GM21717 (cell line): ENCODE results near the gene APBA2.

Experiments used
- ATAC-seq: cut with Tn5 transposase; IDR thresholded peaks from one replicate; pipeline ENCODE4 v1.9.1; 2021; ENCODE audit warnings: mild to moderate bottlenecking, moderate library complexity; ENCODE audit not compliant: unreplicated experiment

The APBA2 gene

GRCh38 chr15:29053661-29054131 is 167.9 kb downstream of the APBA2 start:
- ATAC-seq, result no peak

- ATAC-seq, result no peak
Measured at GRCh38 chr15:29054171-29055045, 168.6 kb downstream of the APBA2 start.

- no peak for ATAC-seq
Measured at GRCh38 chr15:29055876-29056275, 170.1 kb downstream of the APBA2 start.

GRCh38 chr15:29056839-29057450 is 171.2 kb downstream of the APBA2 start:
- ATAC-seq, result no peak

GRCh38 chr15:29057856-29058255 is 172.1 kb downstream of the APBA2 start:
- no peak for ATAC-seq

GRCh38 chr15:29058903-29059539 is 173.2 kb downstream of the APBA2 start:
- ATAC-seq, result no peak

- ATAC-seq, result no peak
Measured at GRCh38 chr15:29059871-29060640, 174.3 kb downstream of the APBA2 start.

- ATAC-seq, result no peak
Measured at GRCh38 chr15:29061746-29062145, 176.0 kb downstream of the APBA2 start.

GRCh38 chr15:29062179-29062591 is 176.4 kb downstream of the APBA2 start:
- ATAC-seq, result no peak

- ATAC-seq, result no peak
Measured at GRCh38 chr15:29062626-29063025, 176.9 kb downstream of the APBA2 start.

GRCh38 chr15:29063646-29064045 is 177.9 kb downstream of the APBA2 start:
- no peak for ATAC-seq

- ATAC-seq, result no peak
Measured at GRCh38 chr15:29064290-29064689, 178.5 kb downstream of the APBA2 start.

GRCh38 chr15:29064731-29065130 is 179.0 kb downstream of the APBA2 start:
- no peak for ATAC-seq

GRCh38 chr15:29065571-29065970 is 179.8 kb downstream of the APBA2 start:
- ATAC-seq, result no peak

- ATAC-seq, result no peak
Measured at GRCh38 chr15:29066310-29066709, 180.5 kb downstream of the APBA2 start.

- no peak for ATAC-seq
Measured at GRCh38 chr15:29066838-29067237, 181.1 kb downstream of the APBA2 start.

GRCh38 chr15:29067949-29068348 is 182.2 kb downstream of the APBA2 start:
- ATAC-seq, result no peak

GRCh38 chr15:29070471-29071231 is 184.9 kb downstream of the APBA2 start:
- ATAC-seq, result no peak

- ATAC-seq, result no peak
Measured at GRCh38 chr15:29071232-29071881, 185.6 kb downstream of the APBA2 start.

GRCh38 chr15:29071882-29072273 is 186.1 kb downstream of the APBA2 start:
- ATAC-seq, result no peak
